Retinal pigment epithelial cell (primary cell): ENCODE results near the gene CREB3.

Source experiments
- DNase-seq: peaks from one replicate; pipeline ENCODE4 v3.0.0-alpha.2; 2010; ENCODE audit warnings: low read depth
- H3K4me3 ChIP-seq: 2 replicates; pipeline ENCODE4 v1.5.1; 2011; ENCODE audit warnings: mild to moderate bottlenecking, low read length, control low read depth, moderate library complexity
- CTCF ChIP-seq: conservative IDR thresholded peaks from 2 replicates; pipeline ENCODE4 v1.5.1; 2011; ENCODE audit warnings: low read depth, low read length, control low read depth, inconsistent platforms

The CREB3 gene

GRCh38 chr9:35783418-35783817 is 51.0 kb downstream of the CREB3 start:
- no peak overlapping the region for H3K4me3 ChIP-seq
- TF ChIP-seq CTCF = no peak
- DNase-seq = no peak
